DND-41 (cell line): ENCODE measurements around the gene PRKCZ.

Experiments
- ATAC-seq: fragments of 200-7000 bp; cut with Tn5 transposase; 3 replicates; pipeline ENCODE4 v1.9.1; 2021; ENCODE audit warnings: low read depth; ENCODE audit not compliant: insufficient read depth
- DNase-seq: peaks from one replicate; pipeline ENCODE4 v3.0.0-alpha.2; 2020
- H2AFZ ChIP-seq: 2 replicates; pipeline ENCODE4 v1.6.0; 2012; ENCODE audit warnings: low read depth, low read length
- H3K27ac ChIP-seq: 2 replicates; pipeline ENCODE4 v1.5.1; 2012; ENCODE audit warnings: low read length, inconsistent platforms
- H3K27me3 ChIP-seq: fragments of 200-600 bp; sonication (generic); 2 replicates; pipeline ENCODE4 v1.6.0; 2012; ENCODE audit warnings: low read length, mild to moderate bottlenecking, inconsistent platforms; ENCODE audit not compliant: insufficient read depth, poor library complexity
- H3K36me3 ChIP-seq: 2 replicates; pipeline ENCODE4 v1.5.1; 2012; ENCODE audit warnings: low read length, inconsistent platforms; ENCODE audit not compliant: insufficient read depth
- H3K4me1 ChIP-seq: 2 replicates; pipeline ENCODE4 v1.5.1; 2012; ENCODE audit warnings: mild to moderate bottlenecking, low read length; ENCODE audit not compliant: insufficient read depth
- H3K4me2 ChIP-seq: 2 replicates; pipeline ENCODE4 v1.6.0; 2012; ENCODE audit warnings: mild to moderate bottlenecking, moderate library complexity, low read length, inconsistent platforms; ENCODE audit not compliant: insufficient read depth
- H3K4me3 ChIP-seq, 2 experiments: fragments of 200-600 bp in 1 of 2; shearing (Covaris generic) in 1 of 2; 2 replicates each; pipeline ENCODE4 v1.5.1; 2012 to 2016; ENCODE audit warnings: inconsistent platforms in 2 of 2, low read length in 2 of 2, mild to moderate bottlenecking in 2 of 2, low read depth in 1 of 2, moderate library complexity in 1 of 2
- H3K79me2 ChIP-seq: 2 replicates; pipeline ENCODE4 v1.6.0; 2012; ENCODE audit warnings: low read length, inconsistent platforms; ENCODE audit not compliant: insufficient read depth
- H3K9ac ChIP-seq: 2 replicates; pipeline ENCODE4 v1.6.0; 2012; ENCODE audit warnings: low read depth, mild to moderate bottlenecking, inconsistent platforms, low read length, moderate library complexity
- H3K9me3 ChIP-seq: 2 replicates; pipeline ENCODE4 v1.5.1; 2012; ENCODE audit warnings: low read length, moderate library complexity, mild to moderate bottlenecking, inconsistent platforms; ENCODE audit not compliant: insufficient read depth, severe bottlenecking
- H4K20me1 ChIP-seq: 2 replicates; pipeline ENCODE4 v1.6.0; 2012; ENCODE audit warnings: low read length; ENCODE audit not compliant: insufficient read depth
- EZH2 ChIP-seq: IDR thresholded peaks from 3 replicates; pipeline ENCODE4 v1.6.1; 2012; ENCODE audit warnings: borderline replicate concordance, low read depth, mild to moderate bottlenecking, moderate library complexity, low read length, inconsistent platforms; ENCODE audit not compliant: severe bottlenecking
- TF ChIP-seq, protein P1 (sequence below): IDR thresholded peaks from 2 replicates; pipeline ENCODE4 v1.5.1; 2012; ENCODE audit warnings: borderline replicate concordance, low read length, moderate library complexity, mild to moderate bottlenecking; ENCODE audit not compliant: poor library complexity, severe bottlenecking; ENCODE audit errors: extremely low read depth

The PRKCZ gene

DNA sequence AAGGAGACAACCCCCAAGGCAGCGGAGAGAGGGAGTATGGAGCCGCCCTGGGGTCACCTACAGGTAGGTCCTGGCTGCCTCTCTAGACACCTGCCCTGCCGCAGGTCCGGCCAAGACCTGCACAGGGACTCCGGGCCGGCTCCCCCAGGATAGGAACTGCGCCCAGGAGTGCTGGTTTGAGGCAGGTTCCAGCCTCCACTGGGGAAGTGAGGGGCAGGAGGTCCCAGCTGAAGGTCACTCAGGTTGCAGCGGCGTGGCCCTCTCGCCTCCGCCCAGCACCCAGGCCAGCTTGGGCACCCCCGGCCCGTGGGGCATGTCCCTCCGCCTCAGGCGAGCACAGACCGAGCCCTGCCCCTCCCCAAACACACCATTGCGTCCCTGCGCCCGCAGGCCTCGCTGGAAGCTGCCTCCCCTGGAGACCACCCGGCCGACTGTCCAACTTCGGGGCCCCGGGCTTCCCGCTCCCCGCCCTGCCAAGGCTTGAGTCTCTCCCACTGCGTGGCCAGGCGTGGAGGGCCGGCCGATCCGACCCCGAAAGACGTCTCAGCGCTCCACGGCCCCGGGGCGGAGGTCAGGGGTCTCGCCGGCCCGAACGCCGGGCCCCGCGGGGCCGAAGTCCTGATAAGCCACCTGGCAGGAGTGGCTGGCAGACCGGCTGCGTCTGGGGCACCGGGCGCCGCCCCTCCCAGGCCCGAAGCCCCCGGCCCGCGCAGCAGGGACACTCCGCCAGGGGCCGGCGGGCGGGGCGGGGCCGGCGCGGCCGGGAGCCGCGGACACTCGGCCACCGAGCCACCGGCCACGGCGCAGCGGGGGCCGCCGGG is 176.5 kb downstream of the PRKCZ start:
- Histone ChIP-seq H3K79me2 (peaks cover 31% of the 10 kb centered on the region), H3K9ac (no peak overlapping the region; the same call in 1 of the 2 replicates), H2AFZ (no peak overlapping the region), H3K36me3 (peaks cover 16% of the 10 kb centered on the region; the same call in 1 of the 2 replicates), H3K9me3 (no peaks in the 10 kb centered on the region), H3K4me3 (peak overlapping the region in 1 of 2 experiments; percentile 49; a peak in 1 of 4 replicates), H3K27me3 (peaks cover 7% of the 10 kb centered on the region), H3K4me1 (peaks cover 33% of the 10 kb centered on the region), H3K27ac (no peak overlapping the region), H3K4me2 (peak overlapping the region; percentile 63), H4K20me1 (peaks cover 46% of the 10 kb centered on the region)
- DNase-seq (no peak), ATAC-seq (no peak)
- TF ChIP-seq, protein P1, sequence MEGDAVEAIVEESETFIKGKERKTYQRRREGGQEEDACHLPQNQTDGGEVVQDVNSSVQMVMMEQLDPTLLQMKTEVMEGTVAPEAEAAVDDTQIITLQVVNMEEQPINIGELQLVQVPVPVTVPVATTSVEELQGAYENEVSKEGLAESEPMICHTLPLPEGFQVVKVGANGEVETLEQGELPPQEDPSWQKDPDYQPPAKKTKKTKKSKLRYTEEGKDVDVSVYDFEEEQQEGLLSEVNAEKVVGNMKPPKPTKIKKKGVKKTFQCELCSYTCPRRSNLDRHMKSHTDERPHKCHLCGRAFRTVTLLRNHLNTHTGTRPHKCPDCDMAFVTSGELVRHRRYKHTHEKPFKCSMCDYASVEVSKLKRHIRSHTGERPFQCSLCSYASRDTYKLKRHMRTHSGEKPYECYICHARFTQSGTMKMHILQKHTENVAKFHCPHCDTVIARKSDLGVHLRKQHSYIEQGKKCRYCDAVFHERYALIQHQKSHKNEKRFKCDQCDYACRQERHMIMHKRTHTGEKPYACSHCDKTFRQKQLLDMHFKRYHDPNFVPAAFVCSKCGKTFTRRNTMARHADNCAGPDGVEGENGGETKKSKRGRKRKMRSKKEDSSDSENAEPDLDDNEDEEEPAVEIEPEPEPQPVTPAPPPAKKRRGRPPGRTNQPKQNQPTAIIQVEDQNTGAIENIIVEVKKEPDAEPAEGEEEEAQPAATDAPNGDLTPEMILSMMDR, result no peak
- TF ChIP-seq EZH2, result no peak

DNA sequence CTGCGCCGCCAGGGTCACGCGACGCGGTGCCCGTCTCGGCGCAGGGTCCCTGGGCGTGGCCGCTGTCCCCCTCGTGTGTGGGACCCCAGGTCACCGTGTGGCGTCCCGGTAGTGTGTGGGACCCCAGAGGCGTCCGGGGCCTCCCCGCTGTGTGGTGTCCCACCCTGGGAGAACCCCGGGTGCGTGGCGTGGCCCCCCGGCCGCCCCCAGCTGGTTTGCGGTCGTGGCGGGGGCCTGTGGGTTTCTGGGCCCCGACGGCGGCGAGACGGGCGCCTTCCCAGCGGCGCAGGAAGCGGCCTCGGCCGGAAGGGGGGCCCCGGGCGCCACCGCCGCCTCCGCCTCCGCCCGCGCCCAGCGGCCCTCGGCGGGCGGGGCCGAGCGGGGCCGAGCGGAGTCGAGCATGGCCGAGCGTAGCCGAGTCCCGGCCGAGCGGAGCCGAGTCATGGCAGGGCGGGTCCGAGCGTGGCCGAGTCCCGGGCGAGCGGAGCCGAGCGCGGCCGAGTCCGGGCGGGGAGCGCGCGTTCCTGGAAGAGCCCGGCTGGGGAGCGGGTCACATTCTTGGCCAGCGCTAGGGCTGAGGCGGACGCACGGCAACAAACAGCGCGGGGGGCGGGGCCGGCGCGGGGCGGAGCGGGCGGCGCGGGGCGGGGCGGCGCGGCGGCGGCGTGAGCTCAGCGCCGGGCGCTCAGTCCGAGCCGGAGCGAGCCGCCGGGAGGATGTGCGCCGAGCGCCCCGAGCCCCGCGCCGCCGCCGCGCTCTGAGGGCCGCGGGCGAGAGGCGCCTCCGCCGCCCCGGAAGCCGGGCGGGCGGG is 177.3 kb downstream of the PRKCZ start:
- peaks cover 54% of the 10 kb centered on the region for H4K20me1 ChIP-seq
- peak overlapping the region; percentile 37; the same call in 1 of the 2 replicates for H3K9ac ChIP-seq
- peak overlapping the region; percentile 63 for H3K4me2 ChIP-seq
- peaks cover 40% of the 10 kb centered on the region for H3K79me2 ChIP-seq
- H3K4me3 ChIP-seq, result peak overlapping the region in 1 of 2 experiments; percentile 49; a peak in 2 of 4 replicates
- peaks cover 41% of the 10 kb centered on the region for H3K4me1 ChIP-seq
- H3K27me3 ChIP-seq, result peaks cover 7% of the 10 kb centered on the region
- H3K9me3 ChIP-seq, result no peaks in the 10 kb centered on the region
- TF ChIP-seq, protein P1, result peak; percentile 19
- TF ChIP-seq EZH2, result no peak
- DNase-seq (peak; percentile 92), ATAC-seq (peak; percentile 95)
- no peak overlapping the region for H3K27ac ChIP-seq
- H2AFZ ChIP-seq, result no peak overlapping the region
- H3K36me3 ChIP-seq, result peaks cover 18% of the 10 kb centered on the region; the same call in 1 of the 2 replicates

DNA sequence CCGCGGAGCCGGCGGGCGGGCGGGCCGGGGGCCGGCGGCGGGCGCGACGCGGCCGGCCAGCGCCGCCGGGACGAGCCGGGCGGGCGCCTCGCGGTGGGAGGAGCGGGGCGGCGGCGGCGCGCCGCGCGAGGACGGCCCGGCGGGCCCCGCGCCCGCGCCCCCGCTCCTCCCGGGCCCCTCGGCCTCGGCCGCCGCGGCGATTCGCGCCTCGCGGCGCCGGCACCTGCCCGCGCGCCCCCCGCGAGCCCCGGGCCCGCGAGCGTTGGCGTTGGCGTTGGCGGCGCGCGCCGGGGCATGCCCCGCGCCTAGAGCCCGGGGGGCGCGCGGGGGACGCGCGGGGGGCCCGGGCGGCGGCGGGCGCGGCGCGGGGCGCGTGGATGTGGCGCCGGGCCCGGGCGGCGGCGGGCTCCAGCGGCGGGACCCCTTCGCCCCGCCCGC is 178.0 kb downstream of the PRKCZ start, which contains the start of gene SKI:
Gene SKI (plus strand): TSS at position 163 of the 438 bp plus-strand sequence. CDS start 448 bp downstream, outside the sequence.
- ATAC-seq (no peak), DNase-seq (no peak)
- no peak for TF ChIP-seq EZH2
- TF ChIP-seq, protein P1, result no peak
- Histone ChIP-seq H3K79me2 (peaks cover 46% of the 10 kb centered on the region), H3K4me2 (peak within 1 kb of the TSS; percentile 78), H3K36me3 (peaks cover 18% of the 10 kb centered on the region; the same call in 1 of the 2 replicates), H3K4me3 (peak within 1 kb of the TSS; percentile 50 to 91), H4K20me1 (peaks cover 61% of the 10 kb centered on the region), H3K4me1 (peaks cover 46% of the 10 kb centered on the region), H3K27ac (peak within 1 kb of the TSS; percentile 63), H3K27me3 (peaks cover 7% of the 10 kb centered on the region), H3K9ac (peak within 1 kb of the TSS; percentile 78), H2AFZ (peak within 1 kb of the TSS; percentile 64), H3K9me3 (no peaks in the 10 kb centered on the region)
